Activated CD8-positive, alpha-beta memory T cell treated with anti-CD3 and anti-CD28 coated beads, Interleukin-2, amount 50 U/mL, for 4 hours (primary cell): Measurements from ENCODE around the gene PRCP.
"Not testable (repeated sequence)": the region's sequence is repeated elsewhere in the genome, so short reads cannot be mapped to it uniquely, and the experiment has no call there.

Experiments used
- DNase-seq: peaks from one replicate; pipeline ENCODE4 v3.0.0-alpha.2; 2020

PRCP gene

DNA sequence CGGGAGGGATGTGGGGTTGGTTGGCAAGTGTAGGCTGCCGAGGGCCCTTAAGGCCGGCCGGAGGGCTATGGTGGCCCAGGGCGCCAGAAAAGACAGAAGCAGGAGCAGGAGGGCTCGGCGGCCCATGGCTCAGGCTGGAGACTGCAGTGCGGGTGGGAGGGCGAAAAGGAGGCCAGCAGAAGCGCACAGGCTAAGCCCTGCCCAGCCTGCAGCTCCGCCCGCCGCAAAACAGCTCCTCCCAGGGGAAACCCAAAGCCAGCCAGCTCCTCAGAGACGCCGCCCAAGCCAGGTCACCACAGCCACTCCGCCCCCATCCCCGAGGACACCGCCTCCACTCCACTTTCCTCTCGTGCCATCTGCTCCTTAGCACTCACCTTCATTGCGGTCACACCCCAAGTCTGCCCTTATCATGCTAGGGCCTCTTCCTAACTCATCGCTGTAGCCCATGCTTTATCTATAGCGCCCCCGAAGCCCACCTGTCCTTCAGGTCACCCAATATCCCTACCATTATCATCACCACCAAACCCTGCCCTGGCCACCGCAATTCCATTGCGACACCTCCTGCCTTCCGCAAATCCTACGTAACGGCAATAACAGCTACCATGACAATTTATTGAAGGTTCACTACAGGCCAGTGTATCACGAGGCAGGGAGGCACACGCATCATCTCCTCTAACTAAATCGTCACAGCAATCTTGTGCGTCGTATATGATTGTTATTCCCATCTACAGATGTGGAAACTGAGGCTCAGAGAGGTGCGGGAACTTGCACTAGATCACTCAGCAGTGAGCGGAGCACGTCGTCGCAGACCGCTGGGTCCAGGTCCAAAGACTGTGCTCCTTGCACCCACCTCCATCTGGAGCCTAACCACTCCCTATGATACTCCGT is at the start of gene PRCP:
Gene PRCP, minus strand, starts transcription at position 154 of the 888 bp plus-strand sequence. Its CDS starts 28 bp downstream, at position 126.
- peak; percentile 90 for DNase-seq

DNA sequence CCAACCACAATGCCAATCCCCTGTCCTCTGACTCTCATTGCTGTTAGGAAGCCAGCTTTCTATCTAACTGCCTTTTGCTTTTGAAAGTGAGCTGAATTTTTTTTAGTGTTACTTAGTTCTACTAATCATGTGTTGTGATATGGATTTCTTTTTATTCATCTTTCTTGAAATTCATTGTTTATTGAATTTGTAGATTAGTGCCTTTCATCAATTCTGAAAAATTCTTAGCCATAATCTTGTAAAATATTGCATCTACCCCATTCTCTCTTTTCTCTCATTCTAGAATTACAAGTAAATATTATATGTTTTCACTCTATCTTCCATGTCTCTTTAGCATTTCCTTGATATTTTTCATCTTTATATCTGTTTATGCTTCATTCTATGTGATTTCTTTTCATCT is 49.1 kb upstream of the PRCP start:
- DNase-seq, result no peak

DNA sequence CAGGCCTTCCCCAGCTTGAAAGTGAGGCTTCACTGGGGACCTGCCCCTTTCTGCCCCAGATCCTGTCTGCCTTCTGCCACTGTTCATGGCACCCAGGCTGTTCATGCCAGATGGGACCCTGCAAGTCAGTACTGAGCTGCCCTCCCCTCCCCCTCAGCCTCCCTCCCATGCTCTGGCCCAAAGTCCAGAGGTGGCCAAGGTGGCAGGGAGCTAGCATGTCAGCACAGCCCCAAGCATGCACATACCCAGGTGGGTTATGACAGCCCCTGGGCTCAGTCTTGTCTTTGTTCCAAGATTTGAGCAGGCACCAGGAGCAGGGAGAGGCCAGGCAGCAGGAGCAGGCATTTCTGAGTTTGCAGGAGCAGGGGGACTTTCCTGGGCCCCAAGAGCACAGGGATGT is 45.5 kb upstream of the PRCP start:
- no peak for DNase-seq

DNA sequence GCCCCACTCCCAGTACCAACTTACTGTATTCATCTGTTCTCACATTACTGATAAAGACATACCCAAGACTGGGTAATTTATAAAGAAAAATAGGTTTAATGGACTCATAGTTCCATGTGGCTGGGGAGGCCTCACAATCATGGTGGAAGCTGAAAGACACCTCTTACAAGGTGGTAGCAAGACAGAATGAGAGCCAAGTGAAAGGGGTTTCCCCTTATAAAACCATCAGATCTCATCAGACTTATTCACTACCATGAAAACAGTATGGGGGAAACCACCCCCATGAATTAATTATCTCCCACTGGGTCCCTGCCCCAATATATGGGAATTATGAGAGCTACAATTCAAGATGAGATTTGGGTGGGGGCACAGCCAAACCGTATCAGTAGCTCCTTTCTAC is 44.8 kb upstream of the PRCP start:
- DNase-seq, result not testable (repeated sequence)

DNA sequence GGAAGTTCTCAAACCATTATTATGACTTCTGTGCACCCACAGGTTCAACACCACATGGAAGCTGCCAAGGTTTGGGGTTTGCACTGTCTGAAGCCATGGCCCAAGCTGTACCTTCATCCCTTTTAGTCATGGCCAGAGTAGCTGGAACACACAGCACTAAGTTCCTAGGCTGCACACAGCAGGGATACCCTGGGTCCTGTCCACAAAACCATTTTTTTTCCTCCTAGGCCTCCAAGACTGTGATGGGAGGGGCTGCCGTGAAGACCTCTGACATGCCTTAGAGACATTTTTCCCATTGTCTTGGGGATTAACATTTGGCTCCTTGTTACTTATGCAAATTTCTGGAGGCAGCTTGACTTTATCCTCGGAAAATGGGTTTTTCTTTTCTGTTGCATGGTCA is 44.0 kb upstream of the PRCP start:
- no peak for DNase-seq

DNA sequence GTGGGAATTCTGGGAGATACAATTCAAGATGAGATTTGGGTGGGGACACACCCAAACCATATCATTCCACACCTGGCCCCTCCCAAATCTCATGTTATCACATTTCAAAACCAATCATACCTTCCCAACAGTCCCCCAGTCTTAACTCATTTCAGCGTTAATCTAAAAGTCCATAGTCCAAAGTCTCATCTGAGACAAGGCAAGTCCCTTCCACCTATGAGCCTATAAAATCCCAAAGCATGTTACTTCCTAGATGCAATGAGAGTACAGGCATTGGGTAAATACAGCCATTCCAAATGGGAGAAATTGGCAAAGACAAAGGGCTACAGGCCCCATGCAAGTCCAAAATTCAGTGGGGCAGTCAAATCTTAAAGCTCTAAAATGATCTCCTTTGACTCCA is 43.2 kb upstream of the PRCP start:
- not testable (repeated sequence) for DNase-seq

DNA sequence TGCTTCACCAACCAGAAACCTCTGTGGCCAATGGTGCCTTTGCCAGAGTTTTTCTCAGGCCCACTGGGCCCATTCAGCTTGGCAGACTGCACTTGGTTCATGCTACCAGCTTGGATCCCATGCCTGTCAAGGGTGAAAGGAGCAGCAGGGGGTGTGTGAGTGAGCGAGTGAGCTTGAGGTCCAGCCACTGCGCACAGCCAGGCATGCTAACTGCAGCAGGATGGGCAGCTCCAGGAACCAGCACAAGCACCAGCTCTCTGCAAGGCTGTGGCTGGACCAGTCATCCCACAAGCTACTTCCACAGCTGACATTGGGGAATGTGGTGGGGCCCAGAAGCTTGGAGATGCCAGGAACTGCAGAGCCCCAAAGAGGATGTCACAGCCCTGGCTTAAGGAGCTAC is 42.1 kb upstream of the PRCP start:
- DNase-seq, result no peak

DNA sequence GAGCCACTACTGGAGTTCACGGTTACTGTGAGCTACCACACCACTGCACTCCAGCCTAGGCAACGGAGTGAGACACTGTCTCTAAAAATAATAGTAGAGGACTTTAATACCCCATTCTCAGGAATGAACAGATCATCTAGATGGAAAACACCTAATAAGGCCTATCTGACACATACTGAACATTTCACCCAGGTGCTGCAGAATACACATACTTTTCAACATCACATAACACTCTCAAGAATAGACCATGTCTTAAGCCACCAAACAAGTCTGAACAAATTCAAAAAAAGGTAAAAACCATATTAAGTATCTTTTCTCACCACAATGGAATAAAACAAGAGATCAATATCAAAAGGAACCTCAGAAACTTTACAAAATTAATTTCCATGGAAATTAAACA is 39.2 kb upstream of the PRCP start:
- no peak for DNase-seq

DNA sequence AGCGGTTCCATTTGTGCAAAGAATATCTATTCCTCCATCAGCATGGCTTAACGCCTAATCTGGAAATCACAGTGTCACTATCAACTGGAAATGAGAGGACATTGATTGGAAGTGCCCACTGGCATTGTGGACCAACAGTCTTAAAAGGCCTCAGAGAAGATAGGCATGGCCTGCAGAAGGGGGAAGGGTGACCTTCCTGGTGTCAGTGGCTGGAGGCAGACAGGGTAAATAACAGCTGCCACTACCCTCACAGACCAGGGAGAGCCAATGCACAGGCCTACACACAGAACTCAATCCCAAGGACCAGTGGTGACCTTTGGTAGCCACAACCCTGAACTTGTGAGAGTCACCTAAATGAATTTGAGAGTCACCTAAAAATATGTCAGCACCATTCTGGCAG is 37.3 kb upstream of the PRCP start:
- no peak for DNase-seq

DNA sequence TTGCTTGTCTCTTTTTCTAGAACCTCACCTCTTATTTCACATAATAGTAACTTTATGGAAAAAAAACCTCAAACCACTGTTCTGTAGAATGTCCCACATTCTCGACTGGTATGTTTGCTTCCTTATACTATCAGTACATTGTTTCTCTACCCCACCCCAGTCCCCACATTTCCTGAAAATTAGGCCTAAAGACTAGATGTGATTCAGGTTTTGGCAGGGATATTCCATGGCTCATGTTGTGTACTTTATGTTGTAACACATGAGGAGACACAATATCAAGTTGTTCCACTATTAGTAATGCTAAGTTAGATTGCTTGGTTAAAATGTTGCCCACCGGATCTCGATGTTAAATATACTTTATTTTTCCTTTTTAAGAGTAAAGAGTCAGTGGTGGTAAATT is 36.0 kb upstream of the PRCP start:
- no peak for DNase-seq

DNA sequence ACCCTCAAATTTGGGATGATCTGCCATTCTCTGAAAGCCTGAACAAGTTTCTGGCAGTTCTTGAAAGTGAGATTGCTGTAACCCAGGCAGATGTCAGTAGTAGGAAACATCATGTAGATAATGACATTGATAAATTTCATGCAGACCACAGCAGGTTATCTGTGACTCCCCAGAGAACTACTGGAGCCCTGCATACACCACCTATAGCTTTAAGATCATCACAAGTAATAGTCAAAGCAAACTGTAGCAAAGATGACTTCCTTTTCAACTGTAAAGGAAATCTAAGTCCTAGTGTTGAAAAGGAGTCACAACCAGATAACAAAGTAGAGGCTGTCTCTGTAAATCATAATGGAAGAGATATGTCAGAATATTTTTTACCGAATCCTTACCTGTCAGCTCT is 32.3 kb upstream of the PRCP start:
- DNase-seq, result no peak

DNA sequence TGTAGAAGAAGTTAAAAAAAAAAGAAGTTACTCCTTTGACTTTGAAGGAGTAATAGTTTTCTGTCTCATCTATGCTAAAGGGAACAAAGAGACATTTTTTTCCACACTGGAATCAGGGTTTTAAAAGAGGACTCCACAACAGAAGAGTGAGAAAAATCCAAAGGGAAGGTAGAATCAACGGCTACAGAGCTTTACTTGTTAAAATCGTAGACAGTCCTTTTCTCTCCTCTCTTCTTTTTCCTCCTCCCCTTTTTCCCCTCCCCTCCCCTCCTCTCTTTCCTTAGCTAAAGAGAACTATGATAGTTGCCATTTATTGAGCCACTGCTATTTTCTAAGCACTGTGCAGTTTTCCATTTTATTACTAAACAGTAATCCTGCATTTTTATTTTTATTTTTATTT is 30.5 kb upstream of the PRCP start:
- DNase-seq, result no peak

DNA sequence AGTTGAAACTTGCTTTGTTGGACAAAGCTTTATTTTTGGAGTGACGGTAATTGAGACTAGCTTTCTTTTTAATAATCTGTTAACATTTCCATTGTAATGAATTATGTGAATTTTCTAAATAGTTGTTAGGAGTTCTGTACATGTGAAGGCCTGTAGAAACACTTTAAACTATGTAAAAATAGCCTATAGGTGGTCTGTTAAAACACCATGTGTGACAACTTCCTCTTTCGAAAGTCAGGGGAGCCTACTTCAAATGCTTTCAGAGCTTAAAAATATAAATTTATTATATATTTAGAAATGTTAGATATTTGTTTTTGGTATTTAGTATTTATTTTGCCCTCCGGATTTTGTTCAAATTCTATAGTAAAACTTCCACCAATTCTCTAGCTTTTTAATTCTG is 30.0 kb upstream of the PRCP start:
- no peak for DNase-seq

DNA sequence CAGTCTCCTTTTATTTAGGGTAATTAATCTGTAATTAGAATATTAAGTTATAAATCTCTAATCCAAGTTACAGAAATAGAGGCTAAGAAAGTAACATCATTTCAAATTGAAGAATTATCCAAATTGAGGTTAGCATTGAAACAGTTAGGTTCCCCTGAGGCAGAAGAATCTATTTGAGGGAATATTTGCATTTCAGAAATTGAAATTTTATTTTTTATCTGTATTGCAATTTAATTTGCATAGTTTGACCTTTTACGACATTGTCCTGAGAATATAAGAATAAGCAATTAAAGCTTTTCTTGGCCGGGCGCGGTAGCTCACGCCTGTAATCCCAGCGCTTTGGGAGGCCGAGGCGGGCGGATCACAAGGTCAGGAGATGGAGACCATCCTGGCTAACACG is 28.9 kb upstream of the PRCP start:
- DNase-seq, result no peak

DNA sequence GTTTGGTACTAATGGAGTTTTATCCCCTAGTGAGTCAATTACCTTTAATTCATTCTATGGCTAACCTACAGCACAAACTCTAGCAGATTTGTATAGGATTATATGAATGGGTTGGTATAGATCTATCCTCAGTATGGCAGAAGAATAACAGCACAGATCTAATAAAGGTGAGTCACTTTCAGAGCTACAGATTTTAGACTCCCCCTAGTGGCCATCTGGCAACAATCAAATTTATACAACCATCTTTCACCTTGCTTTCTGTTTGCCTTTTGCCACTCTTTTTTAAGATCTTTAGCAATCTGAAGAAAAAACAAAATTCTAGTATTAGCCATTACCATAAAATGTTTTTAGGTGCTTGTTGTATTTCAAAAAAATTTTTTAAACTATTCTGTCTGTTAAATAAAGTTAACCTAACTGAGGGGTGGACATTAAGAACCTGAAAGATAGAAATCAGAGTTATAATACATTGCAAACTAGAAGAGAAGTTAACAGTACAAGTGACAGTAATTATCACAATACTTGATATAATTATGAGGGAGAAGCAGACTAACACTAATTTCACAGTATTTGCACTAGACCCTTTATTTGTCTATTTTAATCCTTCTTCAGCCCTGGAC is 27.1 kb upstream of the PRCP start:
- peak; percentile 19 for DNase-seq

DNA sequence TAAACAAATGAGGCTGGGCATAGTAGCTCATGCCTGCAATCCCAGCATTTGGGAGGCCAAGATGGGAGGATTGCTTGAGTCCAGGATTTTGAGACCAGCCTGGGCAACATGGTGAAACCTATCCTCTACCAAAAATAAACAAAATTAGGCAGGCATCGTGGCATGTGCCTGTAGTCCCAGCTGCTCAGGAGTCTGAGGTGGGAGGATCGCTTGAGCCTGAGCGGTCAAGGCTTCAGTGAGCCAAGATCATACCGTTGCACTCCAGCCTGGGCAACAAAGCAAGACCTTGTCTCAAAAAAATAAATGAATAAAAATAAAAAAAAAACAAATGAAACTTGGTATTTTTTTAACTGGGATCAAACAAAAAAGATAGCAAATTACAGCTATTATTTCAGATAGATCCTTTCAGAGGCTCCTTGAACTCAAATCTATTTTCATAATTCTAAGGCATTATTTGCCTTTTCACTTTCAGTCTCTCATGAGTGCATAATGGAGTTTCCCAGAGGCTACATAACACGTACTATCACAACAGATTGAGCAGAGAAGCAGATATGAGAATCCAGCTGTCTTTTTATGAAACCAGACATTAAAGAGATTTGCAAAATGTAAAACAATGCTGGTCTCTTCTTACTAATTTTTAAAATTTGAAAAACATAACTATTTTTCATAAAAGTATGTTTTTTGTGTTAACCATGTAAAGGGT is 24.4 kb upstream of the PRCP start:
- no peak for DNase-seq

DNA sequence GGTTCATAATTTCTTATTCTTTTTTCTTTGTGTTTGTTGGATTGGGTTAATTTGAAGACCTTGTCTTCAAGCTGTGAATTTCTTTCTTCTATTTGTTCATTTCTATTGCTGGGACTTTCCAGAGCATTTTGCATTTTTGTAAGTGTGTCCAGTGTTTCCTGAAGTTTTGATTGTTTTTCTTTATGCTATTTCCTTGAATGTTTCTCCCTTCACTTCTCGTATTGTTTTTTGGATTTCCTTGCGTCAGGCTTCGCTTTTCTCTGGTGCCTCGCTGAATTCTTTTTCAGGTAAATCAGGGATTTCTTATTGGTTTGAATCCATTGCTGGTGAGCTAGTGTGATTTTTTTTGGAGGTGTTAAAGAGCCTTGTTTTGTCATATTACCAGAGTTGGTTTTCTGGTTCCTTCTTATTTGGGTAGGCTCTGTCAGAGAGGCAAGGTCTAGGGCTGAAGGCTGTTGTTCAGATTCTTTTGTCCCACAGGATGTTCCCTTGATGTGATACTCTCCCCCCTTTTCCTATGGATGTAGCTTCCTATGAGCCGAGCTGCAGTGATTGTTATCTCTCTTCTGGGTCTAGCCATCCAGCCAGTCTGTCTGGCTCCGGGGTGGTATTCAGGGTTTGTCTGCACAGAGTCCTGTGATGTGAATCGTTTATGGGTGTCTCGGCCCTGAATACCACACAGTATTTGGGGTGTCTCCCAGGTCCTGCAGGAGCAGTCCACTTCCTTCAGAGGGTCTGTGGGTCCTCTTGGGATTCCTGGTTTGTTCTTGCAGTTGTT is 22.4 kb upstream of the PRCP start:
- not testable (repeated sequence) for DNase-seq

DNA sequence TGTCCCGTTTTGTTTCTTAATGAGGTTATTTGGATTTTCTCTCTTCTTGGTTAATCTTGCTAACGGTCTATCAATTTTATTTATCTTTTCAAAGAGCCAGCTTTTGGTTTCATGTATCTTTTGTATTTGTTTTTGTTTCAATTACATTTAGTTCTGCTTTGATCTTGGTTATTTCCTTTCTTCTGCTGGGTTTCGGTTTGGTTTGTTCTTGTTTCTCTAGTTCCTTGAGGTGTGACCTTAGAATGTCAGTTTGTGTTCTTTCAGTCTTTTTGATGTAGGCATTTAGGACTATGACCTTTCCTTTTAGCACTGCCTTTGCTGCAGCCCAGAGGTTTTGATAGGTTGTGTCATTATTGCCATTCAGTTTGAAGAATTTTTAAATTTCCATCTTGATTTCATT is 20.0 kb upstream of the PRCP start:
- not testable (repeated sequence) for DNase-seq

DNA sequence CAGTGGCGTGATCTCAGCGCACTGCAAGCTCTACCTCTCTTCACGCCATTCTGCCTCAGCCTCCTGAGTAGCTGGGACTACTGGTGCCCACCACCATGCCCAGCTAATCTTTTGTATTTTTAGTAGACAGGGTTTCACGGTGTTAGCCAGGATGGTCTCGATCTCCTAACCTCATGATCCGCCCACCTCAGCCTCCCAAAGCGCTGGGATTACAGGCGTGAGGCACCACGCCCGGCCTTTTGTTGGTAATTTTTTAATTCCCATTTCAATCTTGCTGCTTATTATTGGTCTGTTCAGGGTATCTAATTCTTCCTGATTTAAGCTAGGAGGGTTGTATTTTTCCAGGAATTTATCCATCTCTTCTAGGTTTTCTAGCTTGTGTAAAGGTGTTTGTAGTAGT is 19.6 kb upstream of the PRCP start:
- DNase-seq, result not testable (repeated sequence)

DNA sequence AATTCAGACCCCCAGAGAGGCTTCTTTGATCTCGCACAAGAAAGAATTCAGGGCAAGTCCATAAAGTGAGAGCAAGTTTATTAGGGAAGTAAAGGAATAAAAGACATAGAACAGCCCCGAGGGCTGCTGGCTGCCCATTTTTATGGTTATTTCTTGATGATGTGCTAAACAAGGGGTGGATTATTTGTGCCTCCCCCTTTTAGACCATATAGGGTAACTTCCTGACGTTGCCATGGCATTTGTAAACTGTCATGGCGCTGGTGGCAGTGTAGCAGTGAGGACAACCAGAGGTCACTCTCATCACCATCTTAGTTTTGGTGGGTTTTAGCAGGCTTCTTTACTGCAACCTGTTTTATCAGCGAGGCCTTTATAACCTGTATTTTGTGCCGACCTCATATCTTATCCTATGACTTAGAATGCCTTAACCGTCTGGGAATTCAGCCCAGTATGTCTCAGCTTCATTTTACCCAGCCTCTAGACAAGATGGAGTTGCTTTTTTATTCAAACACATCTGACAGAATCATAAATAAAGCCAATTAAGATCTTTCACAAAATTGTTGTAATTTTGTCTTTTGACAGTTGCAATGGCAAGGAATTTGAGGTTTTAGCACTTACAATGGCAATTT is 8.9 kb upstream of the PRCP start:
- DNase-seq, result no peak

DNA sequence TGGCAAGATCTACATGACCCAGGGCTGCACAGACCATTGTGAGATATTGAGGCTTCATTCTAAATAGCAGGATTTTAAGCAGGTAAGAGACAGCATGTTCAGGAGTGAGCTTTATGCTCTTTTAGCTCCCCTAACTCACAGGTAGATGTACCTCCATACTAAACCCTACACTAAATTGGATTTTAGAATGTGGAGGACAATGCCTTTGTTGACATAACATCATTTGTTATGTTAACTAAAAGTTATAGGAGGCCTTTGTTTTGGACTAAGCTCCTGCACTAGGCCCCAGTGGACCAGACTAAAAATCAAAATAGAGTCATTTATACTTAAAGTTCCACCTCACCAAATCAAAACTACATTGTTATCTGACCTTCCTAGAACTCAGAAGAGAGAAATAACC is 8.1 kb upstream of the PRCP start:
- no peak for DNase-seq

DNA sequence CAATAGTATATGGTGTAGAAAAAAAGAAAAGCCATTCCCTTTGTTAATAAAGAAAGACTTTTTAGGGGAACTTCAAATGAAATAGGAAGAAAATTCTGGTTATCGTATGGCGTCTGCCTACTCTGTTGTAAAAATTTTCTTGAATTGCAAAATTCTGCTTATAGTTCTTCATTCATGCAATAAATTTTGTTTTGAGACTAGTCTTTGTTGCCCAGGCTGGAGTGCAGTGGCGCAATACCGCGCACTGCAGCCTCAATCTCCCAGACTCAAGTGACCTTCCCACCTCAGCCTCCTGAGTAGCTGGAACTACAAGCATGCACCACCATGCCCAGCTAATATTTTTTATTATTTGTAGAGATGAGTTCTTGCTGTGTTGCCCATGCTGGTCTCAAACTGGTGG is 7.1 kb upstream of the PRCP start:
- no peak for DNase-seq

DNA sequence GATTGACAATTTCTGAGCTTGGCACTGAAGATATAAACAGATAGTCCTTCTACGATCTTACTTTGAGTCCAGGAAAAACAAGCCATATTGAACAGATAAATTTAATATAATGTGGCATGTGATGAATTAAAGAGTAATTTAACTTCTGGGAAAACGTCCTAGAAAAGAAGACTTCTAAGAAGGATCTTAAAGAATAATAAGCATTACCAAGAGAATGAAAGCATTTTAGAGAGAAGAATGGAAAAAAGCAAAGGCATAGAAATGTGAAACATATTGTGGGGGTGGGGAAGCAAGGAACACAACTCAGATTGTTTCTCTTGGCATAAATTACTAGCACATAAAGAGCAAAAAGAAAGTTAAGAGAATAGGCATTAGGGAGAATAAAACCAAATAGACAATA is 6.7 kb upstream of the PRCP start:
- DNase-seq, result no peak
